Gastroesophageal sphincter (tissue), 4 donors: ENCODE measurements around the gene SMARCAD1. TPM values are rescaled to one million over a fixed set of nuclear protein-coding genes. Genes with fewer than 3 reads are reported as not detected.

Experiments used
- ATAC-seq: fragments of 150-250 bp; one replicate; pipeline ENCODE4 v1.9.1; 2016; ENCODE audit warnings: mild to moderate bottlenecking, moderate library complexity
- H3K27ac ChIP-seq, 4 donors: fragments of 200-600 bp; sonication (generic) in 3 of 4; 1 replicate in 3 of 4; 2 replicates in 1 of 4; pipeline ENCODE4 v1.5.1; 2016 to 2019
- H3K27me3 ChIP-seq: fragments of 200-600 bp; sonication (generic); one replicate; pipeline ENCODE4 v1.5.1; 2019
- H3K36me3 ChIP-seq, 2 donors: fragments of 200-600 bp; sonication (generic); one replicate each; pipeline ENCODE4 v1.5.1; 2019; ENCODE audit warnings: control low read depth in 1 of 2
- H3K4me1 ChIP-seq, 3 donors: fragments of 200-600 bp; sonication (generic); 1 replicate in 2 of 3; 2 replicates in 1 of 3; pipeline ENCODE4 v1.5.1; 2016 to 2019; ENCODE audit warnings: control low read depth in 2 of 3
- H3K4me3 ChIP-seq, 2 donors: fragments of 200-600 bp; sonication (generic); one replicate each; pipeline ENCODE4 v1.5.1; 2019; ENCODE audit warnings: mild to moderate bottlenecking in 1 of 2, moderate library complexity in 1 of 2
- H3K9me3 ChIP-seq, 3 donors: fragments of 200-600 bp; sonication (generic); one replicate each; pipeline ENCODE4 v1.5.1; 2017 to 2019; ENCODE audit warnings: control low read depth in 2 of 3
- EP300 ChIP-seq: sonication (generic); formaldehyde crosslinking; IDR thresholded peaks from one replicate; pipeline ENCODE4 v1.6.1; 2017; ENCODE audit warnings: antibody characterized with exemption, mild to moderate bottlenecking
- POLR2A ChIP-seq, 2 donors: fragments of 450-650 bp; IDR thresholded peaks; one replicate each; pipeline ENCODE4 v1.6.1; 2017; ENCODE audit warnings: antibody characterized with exemption in 2 of 2, mild to moderate bottlenecking in 2 of 2, moderate library complexity in 1 of 2
- POLR2AphosphoS5 ChIP-seq: sonication (generic); formaldehyde crosslinking; IDR thresholded peaks from one replicate; pipeline ENCODE4 v1.6.1; 2017; ENCODE audit warnings: antibody characterized with exemption
- WGBS, 2 donors: methylation state at CpG; one replicate each; pipeline ENCODE4 v1.1.5; 2018; ENCODE audit warnings: low coverage in 1 of 2; 5-methylcytosine and 5-hydroxymethylcytosine counted together
- total RNA-seq, 4 donors: library from RNA; depleted of rRNA; stranded (reverse); fragments of >200 nt; gene quantifications; one replicate each; pipeline ENCODE4 v1.1.0, GENCODE V29; 2016
- TF ChIP-seq, protein P1 (sequence below), 4 experiments: fragments of 200-600 bp in 2 of 4; fragments of 450-650 bp in 2 of 4; sonication (generic) in 1 of 4; IDR thresholded peaks; one replicate each; pipeline ENCODE4 v1.5.1; 2017 to 2019; ENCODE audit warnings: antibody characterized with exemption in 4 of 4, mild to moderate bottlenecking in 2 of 4, moderate library complexity in 2 of 4

SMARCAD1 gene
- total RNA-seq, 4 donors from 2014 or later: 12.8 to 25.8 (median 18.6) TPM

GRCh38 chr4:94325835-94326234, 118.2 kb downstream of the SMARCAD1 start:
- TF ChIP-seq POLR2AphosphoS5 (no peak), EP300 (no peak), POLR2A (IDR thresholded peaks at IDR 0.05) (no peak)
- TF ChIP-seq, protein P1, sequence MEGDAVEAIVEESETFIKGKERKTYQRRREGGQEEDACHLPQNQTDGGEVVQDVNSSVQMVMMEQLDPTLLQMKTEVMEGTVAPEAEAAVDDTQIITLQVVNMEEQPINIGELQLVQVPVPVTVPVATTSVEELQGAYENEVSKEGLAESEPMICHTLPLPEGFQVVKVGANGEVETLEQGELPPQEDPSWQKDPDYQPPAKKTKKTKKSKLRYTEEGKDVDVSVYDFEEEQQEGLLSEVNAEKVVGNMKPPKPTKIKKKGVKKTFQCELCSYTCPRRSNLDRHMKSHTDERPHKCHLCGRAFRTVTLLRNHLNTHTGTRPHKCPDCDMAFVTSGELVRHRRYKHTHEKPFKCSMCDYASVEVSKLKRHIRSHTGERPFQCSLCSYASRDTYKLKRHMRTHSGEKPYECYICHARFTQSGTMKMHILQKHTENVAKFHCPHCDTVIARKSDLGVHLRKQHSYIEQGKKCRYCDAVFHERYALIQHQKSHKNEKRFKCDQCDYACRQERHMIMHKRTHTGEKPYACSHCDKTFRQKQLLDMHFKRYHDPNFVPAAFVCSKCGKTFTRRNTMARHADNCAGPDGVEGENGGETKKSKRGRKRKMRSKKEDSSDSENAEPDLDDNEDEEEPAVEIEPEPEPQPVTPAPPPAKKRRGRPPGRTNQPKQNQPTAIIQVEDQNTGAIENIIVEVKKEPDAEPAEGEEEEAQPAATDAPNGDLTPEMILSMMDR (IDR thresholded peaks at IDR 0.05): no peak
- H3K27me3 ChIP-seq: no peaks in the 10 kb centered on the region
- H3K9me3 ChIP-seq: peaks cover 0 to 40% (median 0%) of the 10 kb centered on the region in 3 donors
- no peaks in the 10 kb centered on the region for H3K36me3 ChIP-seq
- no peak overlapping the region for H3K4me3 ChIP-seq
- WGBS, 2 donors: 100% methylated on average over 1 of the region's 1 CpG; no CpG with 5 or more reads in 1 of the 2 donors
- no peaks in the 10 kb centered on the region for H3K4me1 ChIP-seq
- H3K27ac ChIP-seq: no peak overlapping the region
- ATAC-seq: no peak

- no peak for ATAC-seq
- TF ChIP-seq POLR2AphosphoS5: no peak
- TF ChIP-seq, protein P1 (IDR thresholded peaks at IDR 0.05): no peak
- TF ChIP-seq POLR2A (IDR thresholded peaks at IDR 0.05): no peak
- no peak for TF ChIP-seq EP300
- 58 to 71% methylated on average over 1 of the region's 1 CpG for WGBS, 2 donors
- Histone ChIP-seq H3K36me3 (no peaks in the 10 kb centered on the region), H3K4me3 (no peak overlapping the region), H3K4me1 (peaks cover 0 to 14% (median 0%) of the 10 kb centered on the region in 3 donors), H3K27ac (no peak overlapping the region), H3K27me3 (no peaks in the 10 kb centered on the region), H3K9me3 (peaks cover 0 to 24% (median 0%) of the 10 kb centered on the region in 3 donors)
Observed at GRCh38 chr4:94329933-94330332, 122.3 kb downstream of the SMARCAD1 start.

DNA sequence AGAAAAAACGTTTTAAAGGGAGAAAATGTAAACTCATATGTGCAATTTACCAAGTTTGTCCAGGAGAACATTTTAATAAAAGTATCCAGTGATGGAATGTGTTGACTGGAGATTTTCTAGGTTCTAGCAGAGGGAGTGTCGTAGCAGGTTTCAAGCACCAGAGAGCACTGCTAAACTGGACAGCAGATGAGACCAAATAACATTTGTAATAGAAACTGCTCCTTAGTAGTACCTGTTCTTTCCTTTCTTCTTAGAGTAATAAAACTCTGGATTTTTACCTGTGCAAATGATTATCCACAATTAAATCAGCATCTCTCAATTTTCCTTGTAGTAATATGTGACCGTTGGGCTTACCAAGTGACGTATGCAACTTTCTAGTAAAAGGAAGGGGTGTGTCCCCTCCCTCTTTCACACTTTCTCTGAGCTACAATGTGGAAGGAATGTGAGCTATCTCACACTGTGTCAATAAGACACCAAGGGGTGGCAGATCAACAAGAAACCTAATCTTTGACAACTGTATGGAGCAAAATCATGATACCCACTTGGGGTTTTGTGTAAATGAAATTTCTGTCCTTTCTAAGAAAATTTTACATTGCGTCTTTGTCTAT, 125.4 kb downstream of the SMARCAD1 start:
- Histone ChIP-seq H3K27ac (no peak overlapping the region), H3K27me3 (no peaks in the 10 kb centered on the region), H3K4me3 (no peak overlapping the region), H3K36me3 (no peaks in the 10 kb centered on the region), H3K4me1 (peaks cover 0 to 16% (median 0%) of the 10 kb centered on the region in 3 donors), H3K9me3 (no peaks in the 10 kb centered on the region)
- TF ChIP-seq, protein P1 (IDR thresholded peaks at IDR 0.05): no peak
- no peak for TF ChIP-seq POLR2AphosphoS5
- no peak for TF ChIP-seq EP300
- no peak for TF ChIP-seq POLR2A (IDR thresholded peaks at IDR 0.05)
- ATAC-seq: no peak
- WGBS, 2 donors: 50 to 54% methylated on average over 5 of the region's 5 CpGs

GRCh38 chr4:94333866-94334265, 126.2 kb downstream of the SMARCAD1 start:
- Histone ChIP-seq H3K4me3 (no peak overlapping the region), H3K27me3 (no peaks in the 10 kb centered on the region), H3K9me3 (no peaks in the 10 kb centered on the region), H3K27ac (no peak overlapping the region), H3K36me3 (no peaks in the 10 kb centered on the region), H3K4me1 (peaks cover 0 to 16% (median 0%) of the 10 kb centered on the region in 3 donors)
- ATAC-seq: no peak
- TF ChIP-seq, protein P1 (IDR thresholded peaks at IDR 0.05): no peak
- TF ChIP-seq EP300: no peak
- no peak for TF ChIP-seq POLR2AphosphoS5
- TF ChIP-seq POLR2A (IDR thresholded peaks at IDR 0.05): no peak
- 61 to 67% methylated on average over 3 of the region's 3 CpGs for WGBS, 2 donors

- no peak overlapping the region for H3K4me3 ChIP-seq
- no peak for TF ChIP-seq POLR2AphosphoS5
- no peak for TF ChIP-seq EP300
- TF ChIP-seq POLR2A (IDR thresholded peaks at IDR 0.05): no peak
- TF ChIP-seq, protein P1 (IDR thresholded peaks at IDR 0.05): no peak
- H3K9me3 ChIP-seq: no peaks in the 10 kb centered on the region
- no peak overlapping the region for H3K27ac ChIP-seq
- no peaks in the 10 kb centered on the region for H3K27me3 ChIP-seq
- 24 to 64% methylated on average over 2 of the region's 2 CpGs for WGBS, 2 donors
- peaks cover 0 to 16% (median 0%) of the 10 kb centered on the region in 3 donors for H3K4me1 ChIP-seq
- H3K36me3 ChIP-seq: no peaks in the 10 kb centered on the region
- ATAC-seq: peak; percentile 36
Observed at GRCh38 chr4:94334476-94334875, 126.8 kb downstream of the SMARCAD1 start.
